GM18526 (cell line): ENCODE measurements around the gene CHD9NB.

Experiments
- POLR2A ChIP-seq: IDR thresholded peaks from 3 replicates; pipeline ENCODE4 v1.6.1; 2011; ENCODE audit not compliant: insufficient read length; ENCODE audit errors: extremely low read depth

CHD9NB gene

DNA sequence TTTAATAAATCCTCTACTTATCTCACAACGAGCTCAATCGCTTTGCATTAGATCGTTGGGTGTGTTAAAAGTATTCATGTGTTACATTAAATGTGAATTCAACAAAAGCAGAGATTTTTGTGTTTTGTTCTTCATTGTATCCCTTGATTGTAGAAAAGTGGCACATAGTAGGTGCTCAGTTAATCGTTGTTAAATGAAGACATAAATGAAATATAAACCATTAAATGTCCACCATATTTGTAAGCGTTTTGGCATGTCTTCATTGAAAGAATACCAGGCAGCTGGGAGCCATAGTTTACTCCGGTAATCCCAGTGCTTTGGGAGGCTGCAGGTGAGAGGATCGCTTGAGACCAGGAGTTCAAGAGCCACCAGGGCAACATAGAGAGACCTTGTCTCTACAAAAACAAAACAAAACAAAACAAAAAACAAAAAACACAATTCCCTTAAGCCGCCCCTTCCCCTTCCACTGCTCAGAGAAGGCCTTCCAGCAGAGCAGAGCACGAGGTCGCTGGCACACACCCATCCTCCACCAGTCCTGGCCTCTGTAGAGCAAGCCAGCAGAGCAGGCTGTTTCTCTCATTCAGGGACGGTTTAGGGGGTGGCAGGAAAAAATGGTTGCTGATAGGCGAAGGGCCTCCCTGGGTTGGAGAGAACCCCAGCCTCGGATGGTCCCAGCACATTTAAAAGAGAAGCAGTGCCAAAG, 1.4 kb upstream of the CHD9NB start:
- no peak for TF ChIP-seq POLR2A

GRCh38 chr16:53048139-53048915, 4.4 kb downstream of the CHD9NB start:
- no peak for TF ChIP-seq POLR2A

GRCh38 chr16:53045341-53046220, 7.1 kb downstream of the CHD9NB start:
- TF ChIP-seq POLR2A = no peak

GRCh38 chr16:53043986-53044601, 8.6 kb downstream of the CHD9NB start:
- no peak for TF ChIP-seq POLR2A

GRCh38 chr16:53043428-53043831, 9.3 kb downstream of the CHD9NB start:
- no peak for TF ChIP-seq POLR2A

DNA sequence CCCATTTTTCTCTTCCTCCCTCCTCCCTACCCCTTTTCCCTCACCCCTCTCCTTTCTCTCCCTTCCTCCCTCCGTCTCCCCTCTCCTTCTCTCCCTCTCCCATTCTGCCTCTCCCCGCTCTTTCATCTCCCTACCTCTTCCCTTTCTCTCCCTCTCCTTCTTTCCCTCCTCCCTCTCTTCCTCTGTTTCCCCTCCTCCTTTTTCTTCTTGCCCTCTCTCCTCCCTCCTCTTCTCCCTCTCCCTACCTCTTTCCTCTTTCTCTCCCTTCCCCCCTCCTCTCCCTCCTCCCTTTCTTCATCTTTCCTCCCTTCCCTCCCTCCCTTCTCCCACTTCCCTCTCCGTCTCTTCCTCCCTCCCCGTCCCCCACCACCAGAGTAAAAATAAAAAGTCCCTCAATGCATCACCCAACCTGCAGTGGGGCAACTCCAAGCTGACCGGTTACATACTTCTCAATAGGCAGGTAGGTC, 10.4 kb downstream of the CHD9NB start:
- no peak for TF ChIP-seq POLR2A

DNA sequence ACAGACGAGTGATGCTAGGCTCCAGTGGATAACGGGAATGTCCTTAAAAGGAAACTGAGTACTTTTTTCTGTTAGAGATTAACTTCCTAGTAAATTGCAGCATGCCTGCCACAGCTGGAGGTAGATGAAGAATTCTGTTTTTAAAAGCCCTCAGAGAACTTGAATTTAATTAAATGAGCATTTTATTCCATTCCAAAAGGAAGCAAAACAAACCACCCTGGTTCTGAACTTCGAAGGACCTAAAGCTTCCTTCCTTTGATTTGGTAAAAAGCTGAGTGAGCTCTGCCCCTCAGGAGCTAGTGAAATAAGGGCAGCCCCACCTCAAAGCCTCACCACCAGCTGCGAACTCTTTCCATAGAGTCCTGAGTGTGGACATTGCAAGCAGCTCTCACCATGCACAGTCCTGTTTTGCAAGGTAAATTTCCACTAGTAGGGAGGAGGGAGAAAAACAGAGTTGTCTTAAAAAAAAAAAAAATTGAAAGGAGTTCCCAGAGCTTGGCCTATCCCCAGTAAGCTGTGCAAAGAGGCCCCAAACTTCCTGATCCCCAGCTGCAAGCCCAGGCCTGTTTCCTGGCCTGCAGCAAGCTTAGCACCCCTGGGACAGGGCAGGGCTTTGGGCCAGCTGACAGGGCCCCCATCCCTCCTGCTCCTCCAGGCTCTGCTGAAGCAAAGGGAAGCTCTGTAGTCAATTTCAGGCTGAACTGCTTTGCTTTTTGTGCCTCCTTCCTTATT, 11.2 kb downstream of the CHD9NB start:
- no peak for TF ChIP-seq POLR2A

GRCh38 chr16:53040788-53041187, 11.9 kb downstream of the CHD9NB start:
- TF ChIP-seq POLR2A = no peak

GRCh38 chr16:53036066-53036465, 16.6 kb downstream of the CHD9NB start:
- no peak for TF ChIP-seq POLR2A

- TF ChIP-seq POLR2A = no peak
These were observed 17.3 kb downstream of the CHD9NB start for GRCh38 chr16:53035176-53035942.

- no peak for TF ChIP-seq POLR2A
These were observed 18.4 kb downstream of the CHD9NB start for GRCh38 chr16:53034306-53034705.

DNA sequence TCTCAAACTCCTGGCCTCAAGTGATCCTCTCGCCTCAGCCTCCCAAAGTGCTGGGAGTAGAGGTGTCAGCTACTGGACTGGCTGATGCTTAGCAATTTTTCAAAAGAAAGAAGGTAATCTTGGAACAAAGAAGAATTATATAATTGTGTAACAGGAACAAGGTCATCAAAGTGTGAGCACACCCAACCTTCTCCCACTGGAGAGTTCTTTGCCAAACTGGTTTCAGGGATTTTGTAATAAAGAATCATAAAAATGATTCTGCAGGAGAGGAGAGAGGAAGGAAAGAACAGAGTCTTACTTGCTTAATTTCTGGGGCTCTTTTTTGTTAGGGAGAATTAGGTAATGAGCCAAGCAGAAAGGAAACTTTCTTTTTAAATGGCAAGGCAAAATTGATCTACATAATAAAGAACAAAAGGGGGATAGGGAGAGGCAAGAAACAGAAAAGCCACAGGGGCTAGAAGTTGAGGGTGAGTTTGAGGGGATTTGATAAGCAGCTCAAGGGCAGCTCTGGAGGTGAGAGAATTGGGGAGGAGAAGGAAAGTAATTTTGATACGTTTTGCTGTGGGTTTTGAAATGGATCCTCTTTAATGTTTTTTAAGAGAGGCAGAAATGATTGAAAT, 21.3 kb downstream of the CHD9NB start:
- TF ChIP-seq POLR2A = no peak

GRCh38 chr16:53029971-53030370, 22.7 kb downstream of the CHD9NB start:
- TF ChIP-seq POLR2A = no peak
